Hepatic stellate cell (primary cell): ENCODE results near the gene CRHR2.

Experiments
- DNase-seq: peaks from one replicate; pipeline ENCODE4 v3.0.0; 2011; ENCODE audit warnings: low spot score

CRHR2 gene

GRCh38 chr7:30618080-30618676 is 64.1 kb downstream of the CRHR2 start:
- DNase-seq: no peak

GRCh38 chr7:30617359-30617758 is 64.9 kb downstream of the CRHR2 start:
- DNase-seq: no peak

GRCh38 chr7:30616318-30616717 is 65.9 kb downstream of the CRHR2 start:
- no peak for DNase-seq

- no peak for DNase-seq
Observed at GRCh38 chr7:30613366-30614325, 68.6 kb downstream of the CRHR2 start.

- DNase-seq: no peak
Observed at GRCh38 chr7:30612658-30613265, 69.5 kb downstream of the CRHR2 start.

- no peak for DNase-seq
Observed at GRCh38 chr7:30605832-30606231, 76.4 kb downstream of the CRHR2 start.

- no peak for DNase-seq
Observed at GRCh38 chr7:30604901-30605300, 77.4 kb downstream of the CRHR2 start.
